ENCODE measurements around the gene HK1.

HK1 gene

GRCh38 chr10:69389827-69390490 lies 111.7 kb downstream of the HK1 start:
- DNase-seq = no peak
- Mint-ChIP-seq H3K27me3 (no peaks in the 10 kb centered on the region), H3K4me3 (no peak overlapping the region), H3K4me1 (ENCODE audit: low read depth in 2 of 2) (peaks cover 10 to 11% of the 10 kb centered on the region in 2 donors), H3K27ac (peak overlapping the region in 1 of 2 donors; percentile 36), H3K36me3 (ENCODE audit: insufficient read depth) (peaks cover 60% of the 10 kb centered on the region), H3K9me3 (no peaks in the 10 kb centered on the region)
- ATAC-seq (replicated peaks) = no peak

DNA sequence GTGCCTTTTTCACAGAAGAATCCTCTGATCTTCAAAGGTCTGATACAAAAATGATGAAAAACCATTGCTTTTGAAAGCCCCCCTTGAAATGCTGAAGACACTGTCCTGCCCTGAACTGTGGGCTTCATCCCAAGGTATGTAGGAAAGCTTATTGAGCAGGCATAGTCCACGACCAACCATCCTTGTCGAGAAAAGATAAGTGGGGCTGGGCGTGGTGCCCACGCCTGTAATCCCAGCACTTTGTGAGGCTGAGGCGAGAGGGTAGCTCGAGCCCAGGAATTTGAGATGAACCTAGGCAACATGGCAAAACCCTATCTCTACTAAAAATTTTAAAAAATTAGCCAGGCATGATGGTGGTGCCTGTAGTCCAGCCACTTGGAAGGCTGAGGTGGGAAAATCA lies 112.9 kb downstream of the HK1 start:
- no peaks in the 10 kb centered on the region for H3K9me3 Mint-ChIP-seq
- H3K27ac Mint-ChIP-seq = peak overlapping the region in 1 of 2 donors; percentile 36
- H3K4me3 Mint-ChIP-seq = no peak overlapping the region
- DNase-seq (no peak), ATAC-seq (replicated peaks) (no peak)
- H3K36me3 Mint-ChIP-seq (ENCODE audit: insufficient read depth) = peaks cover 60% of the 10 kb centered on the region
- H3K27me3 Mint-ChIP-seq = no peaks in the 10 kb centered on the region
- peaks cover 10 to 11% of the 10 kb centered on the region in 2 donors for H3K4me1 Mint-ChIP-seq (ENCODE audit: low read depth in 2 of 2)

DNA sequence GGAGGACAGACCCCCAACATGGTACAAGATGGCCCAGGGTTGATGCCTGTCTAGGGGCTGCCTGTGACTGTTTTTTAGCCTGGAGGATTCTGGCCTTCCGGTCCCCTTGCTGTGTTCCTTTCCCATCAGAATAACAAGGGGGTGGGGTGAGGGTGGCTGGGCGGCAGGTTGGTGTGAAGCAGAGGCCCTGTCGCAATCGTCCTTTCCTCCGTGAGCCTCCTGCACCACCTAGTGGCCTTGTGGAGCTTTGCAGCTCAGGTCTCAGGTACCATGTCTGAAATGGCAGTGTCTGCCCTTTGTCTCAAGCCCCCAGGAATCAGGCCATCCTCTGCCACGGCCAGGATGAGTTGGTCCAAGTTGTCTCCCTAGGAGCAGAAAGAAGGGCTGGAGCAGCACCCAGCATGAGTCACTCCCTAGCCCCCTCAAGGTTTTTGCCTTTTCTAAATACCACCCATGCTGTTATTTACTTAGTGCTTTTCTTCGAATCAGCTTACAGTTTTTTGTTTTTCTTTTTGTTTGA lies 114.2 kb downstream of the HK1 start:
- peaks cover 10 to 11% of the 10 kb centered on the region in 2 donors for H3K4me1 Mint-ChIP-seq (ENCODE audit: low read depth in 2 of 2)
- peaks cover 61% of the 10 kb centered on the region for H3K36me3 Mint-ChIP-seq (ENCODE audit: insufficient read depth)
- H3K9me3 Mint-ChIP-seq = no peaks in the 10 kb centered on the region
- DNase-seq = peak; percentile 79 to 80 (median 80)
- no peak overlapping the region for H3K4me3 Mint-ChIP-seq
- no peaks in the 10 kb centered on the region for H3K27me3 Mint-ChIP-seq
- H3K27ac Mint-ChIP-seq = peak overlapping the region; percentile 52 to 80
- ATAC-seq (replicated peaks) = peak; percentile 100

- Mint-ChIP-seq H3K27ac (peak overlapping the region; percentile 79 to 80), H3K4me1 (ENCODE audit: low read depth in 2 of 2) (peaks cover 10 to 11% of the 10 kb centered on the region in 2 donors), H3K27me3 (no peaks in the 10 kb centered on the region), H3K36me3 (ENCODE audit: insufficient read depth) (peaks cover 58% of the 10 kb centered on the region), H3K9me3 (no peaks in the 10 kb centered on the region), H3K4me3 (no peak overlapping the region)
- ATAC-seq (replicated peaks) = no peak
- DNase-seq = no peak
Measured at GRCh38 chr10:69394020-69394419, 115.7 kb downstream of the HK1 start.

DNA sequence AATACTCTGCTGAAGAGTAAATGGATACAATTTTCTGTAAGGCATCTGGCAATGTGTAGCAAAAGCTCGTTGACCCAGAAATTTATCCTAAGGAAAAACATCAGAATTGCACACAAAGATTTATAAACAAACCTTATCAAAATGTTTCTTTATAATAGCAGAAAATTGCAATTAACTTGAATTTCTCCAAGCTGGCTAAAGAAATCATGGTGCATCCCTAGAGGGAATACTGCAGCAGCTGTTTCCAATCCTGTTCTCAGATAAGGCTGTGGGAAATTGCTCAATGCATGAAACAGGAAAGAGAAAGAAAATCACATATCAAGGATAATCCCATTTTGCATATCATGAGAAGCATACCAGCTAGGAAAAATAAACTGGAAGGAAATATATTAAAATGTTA lies 119.7 kb downstream of the HK1 start:
- Mint-ChIP-seq H3K36me3 (ENCODE audit: insufficient read depth) (peaks cover 64% of the 10 kb centered on the region), H3K27ac (no peak overlapping the region), H3K9me3 (no peaks in the 10 kb centered on the region), H3K27me3 (no peaks in the 10 kb centered on the region), H3K4me3 (no peak overlapping the region), H3K4me1 (ENCODE audit: low read depth in 2 of 2) (no peaks in the 10 kb centered on the region)
- no peak for ATAC-seq (replicated peaks)
- DNase-seq = no peak

DNA sequence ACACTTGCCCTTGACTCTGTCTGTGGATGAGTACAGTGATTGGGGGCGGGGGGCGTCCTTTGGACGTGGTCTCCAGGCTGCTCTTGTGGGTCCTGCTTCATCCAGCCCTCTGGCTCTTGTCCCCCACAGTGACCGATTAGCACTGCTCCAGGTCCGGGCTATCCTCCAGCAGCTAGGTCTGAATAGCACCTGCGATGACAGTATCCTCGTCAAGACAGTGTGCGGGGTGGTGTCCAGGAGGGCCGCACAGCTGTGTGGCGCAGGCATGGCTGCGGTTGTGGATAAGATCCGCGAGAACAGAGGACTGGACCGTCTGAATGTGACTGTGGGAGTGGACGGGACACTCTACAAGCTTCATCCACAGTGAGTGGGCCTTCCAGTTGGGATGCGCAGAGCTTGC lies 120.2 kb downstream of the HK1 start:
- no peak overlapping the region for H3K4me3 Mint-ChIP-seq
- no peak overlapping the region for H3K27ac Mint-ChIP-seq
- no peak for ATAC-seq (replicated peaks)
- H3K27me3 Mint-ChIP-seq = no peaks in the 10 kb centered on the region
- H3K4me1 Mint-ChIP-seq (ENCODE audit: low read depth in 2 of 2) = no peaks in the 10 kb centered on the region
- peaks cover 67% of the 10 kb centered on the region for H3K36me3 Mint-ChIP-seq (ENCODE audit: insufficient read depth)
- H3K9me3 Mint-ChIP-seq = no peaks in the 10 kb centered on the region
- DNase-seq = no peak

DNA sequence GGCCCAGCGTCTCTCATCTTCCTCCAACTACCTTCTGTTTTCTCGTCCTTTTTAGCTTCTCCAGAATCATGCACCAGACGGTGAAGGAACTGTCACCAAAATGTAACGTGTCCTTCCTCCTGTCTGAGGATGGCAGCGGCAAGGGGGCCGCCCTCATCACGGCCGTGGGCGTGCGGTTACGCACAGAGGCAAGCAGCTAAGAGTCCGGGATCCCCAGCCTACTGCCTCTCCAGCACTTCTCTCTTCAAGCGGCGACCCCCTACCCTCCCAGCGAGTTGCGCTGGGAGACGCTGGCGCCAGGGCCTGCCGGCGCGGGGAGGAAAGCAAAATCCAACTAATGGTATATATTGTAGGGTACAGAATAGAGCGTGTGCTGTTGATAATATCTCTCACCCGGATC lies 122.6 kb downstream of the HK1 start:
- ATAC-seq (replicated peaks) = no peak
- no peaks in the 10 kb centered on the region for H3K4me1 Mint-ChIP-seq (ENCODE audit: low read depth in 2 of 2)
- peaks cover 62% of the 10 kb centered on the region for H3K36me3 Mint-ChIP-seq (ENCODE audit: insufficient read depth)
- no peaks in the 10 kb centered on the region for H3K27me3 Mint-ChIP-seq
- no peak overlapping the region for H3K4me3 Mint-ChIP-seq
- H3K27ac Mint-ChIP-seq = no peak overlapping the region
- H3K9me3 Mint-ChIP-seq = no peaks in the 10 kb centered on the region
- no peak for DNase-seq

- no peaks in the 10 kb centered on the region for H3K9me3 Mint-ChIP-seq
- peaks cover 60% of the 10 kb centered on the region for H3K36me3 Mint-ChIP-seq (ENCODE audit: insufficient read depth)
Measured at GRCh38 chr10:69401416-69401815, 123.1 kb downstream of the HK1 start.

DNA sequence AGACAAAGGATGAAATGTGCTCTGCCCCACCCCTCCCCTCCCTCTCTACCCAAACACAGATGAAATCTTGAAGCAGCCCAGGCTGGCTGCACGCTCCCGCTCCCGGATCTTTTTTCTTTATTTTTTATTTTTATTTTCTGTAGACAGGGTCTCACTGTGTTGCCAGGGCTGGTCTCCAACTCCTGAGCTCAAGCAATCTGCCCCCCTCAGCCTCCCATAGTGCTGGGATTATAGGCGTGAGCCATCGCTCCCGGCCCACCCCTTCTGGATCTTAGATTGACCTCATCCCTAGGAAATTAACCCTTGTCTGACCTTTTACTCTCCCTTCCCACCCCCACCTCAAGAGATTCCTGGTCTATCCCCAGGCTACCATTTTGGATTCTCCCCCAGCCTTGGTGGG lies 124.1 kb downstream of the HK1 start:
- ATAC-seq (replicated peaks) (no peak), DNase-seq (no peak)
- no peaks in the 10 kb centered on the region for H3K9me3 Mint-ChIP-seq
- peaks cover 0 to 4% of the 10 kb centered on the region in 2 donors for H3K4me1 Mint-ChIP-seq (ENCODE audit: low read depth in 2 of 2)
- peak overlapping the region in 1 of 2 donors; percentile 41 for H3K27ac Mint-ChIP-seq
- no peaks in the 10 kb centered on the region for H3K27me3 Mint-ChIP-seq
- H3K4me3 Mint-ChIP-seq = no peak overlapping the region
- peaks cover 60% of the 10 kb centered on the region for H3K36me3 Mint-ChIP-seq (ENCODE audit: insufficient read depth)

More at GRCh38 chr10:69401416-69401815, 123.1 kb downstream of the HK1 start:
- no peak for DNase-seq
- ATAC-seq (replicated peaks) = no peak
- H3K27me3 Mint-ChIP-seq = no peaks in the 10 kb centered on the region
- H3K4me3 Mint-ChIP-seq = no peak overlapping the region
- H3K4me1 Mint-ChIP-seq (ENCODE audit: low read depth in 2 of 2) = peaks cover 0 to under 1% of the 10 kb centered on the region in 2 donors
- H3K27ac Mint-ChIP-seq = no peak overlapping the region

GRCh38 chr10:69403066-69403465 lies 124.8 kb downstream of the HK1 start:
- Mint-ChIP-seq H3K27ac (peak overlapping the region; percentile 17 to 41), H3K4me3 (no peak overlapping the region), H3K27me3 (no peaks in the 10 kb centered on the region), H3K9me3 (no peaks in the 10 kb centered on the region), H3K4me1 (ENCODE audit: low read depth in 2 of 2) (peaks cover 4 to 10% of the 10 kb centered on the region in 2 donors), H3K36me3 (ENCODE audit: insufficient read depth) (peaks cover 61% of the 10 kb centered on the region)
- DNase-seq (no peak), ATAC-seq (replicated peaks) (no peak)

- no peak overlapping the region for H3K27ac Mint-ChIP-seq
- no peak overlapping the region for H3K4me3 Mint-ChIP-seq
- no peak for ATAC-seq (replicated peaks)
- peaks cover 57% of the 10 kb centered on the region for H3K36me3 Mint-ChIP-seq (ENCODE audit: insufficient read depth)
- DNase-seq = no peak
- H3K9me3 Mint-ChIP-seq = no peaks in the 10 kb centered on the region
- H3K27me3 Mint-ChIP-seq = no peaks in the 10 kb centered on the region
- H3K4me1 Mint-ChIP-seq (ENCODE audit: low read depth in 2 of 2) = peaks cover 8 to 13% of the 10 kb centered on the region in 2 donors
Measured at GRCh38 chr10:69403519-69403918, 125.2 kb downstream of the HK1 start.

DNA sequence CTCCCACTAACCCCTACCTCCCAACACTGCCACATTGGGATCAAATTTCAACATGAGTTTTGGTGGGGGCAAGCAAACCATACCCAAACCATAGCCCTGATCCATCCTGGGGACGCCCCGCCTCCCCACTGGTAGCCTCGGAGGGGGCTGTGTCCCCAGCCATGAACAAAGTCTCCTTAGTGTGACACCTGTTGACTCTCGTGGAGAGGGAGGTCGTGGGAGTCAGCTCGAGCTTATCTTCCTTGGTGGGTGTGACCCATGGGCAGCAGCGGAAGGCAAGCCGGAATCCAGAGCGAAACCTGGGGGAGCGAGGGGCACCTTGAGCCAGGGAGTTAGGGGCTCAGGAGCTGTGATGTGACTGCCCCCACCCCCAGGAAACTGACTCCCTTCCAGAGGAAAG lies 126.5 kb downstream of the HK1 start:
- Mint-ChIP-seq H3K9me3 (no peaks in the 10 kb centered on the region), H3K36me3 (ENCODE audit: insufficient read depth) (peaks cover 48% of the 10 kb centered on the region), H3K4me1 (ENCODE audit: low read depth in 2 of 2) (peaks cover 15 to 16% of the 10 kb centered on the region in 2 donors), H3K27me3 (no peaks in the 10 kb centered on the region), H3K4me3 (no peak overlapping the region), H3K27ac (peak overlapping the region in 1 of 2 donors; percentile 5)
- ATAC-seq (replicated peaks) (no peak), DNase-seq (no peak)

- DNase-seq = no peak
- Mint-ChIP-seq H3K9me3 (no peaks in the 10 kb centered on the region), H3K36me3 (ENCODE audit: insufficient read depth) (peaks cover 47% of the 10 kb centered on the region)
Measured at GRCh38 chr10:69405221-69405620, 126.9 kb downstream of the HK1 start.

DNA sequence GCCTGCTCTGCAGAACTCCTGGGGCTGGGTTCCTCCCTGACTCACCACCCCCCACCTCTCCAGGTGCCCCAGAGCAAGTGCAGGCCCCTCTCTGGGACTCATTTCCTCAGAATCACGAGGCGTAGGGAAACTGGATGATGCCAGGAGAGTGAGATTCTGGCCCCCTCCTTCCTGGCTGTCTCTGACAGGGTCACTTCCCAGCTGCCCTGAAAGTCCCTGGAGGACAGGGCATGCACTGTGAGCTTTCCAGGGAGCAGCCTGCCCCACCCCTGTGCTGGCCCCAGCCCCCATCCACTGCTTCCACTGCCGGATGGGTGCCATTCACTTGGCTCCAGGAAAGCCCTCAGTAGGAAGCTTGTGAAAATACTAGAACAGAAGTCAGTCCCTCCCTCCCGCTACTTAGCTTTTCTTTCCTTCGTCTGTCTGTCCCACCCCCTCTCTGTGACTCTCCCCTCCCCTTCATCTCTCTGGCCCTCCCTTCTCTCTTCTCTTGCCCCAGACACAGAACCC lies 128.1 kb downstream of the HK1 start:
- H3K36me3 Mint-ChIP-seq (ENCODE audit: insufficient read depth) = peaks cover 36% of the 10 kb centered on the region
- peaks cover 15 to 16% of the 10 kb centered on the region in 2 donors for H3K4me1 Mint-ChIP-seq (ENCODE audit: low read depth in 2 of 2)
- peak overlapping the region in 1 of 2 donors; percentile 86 for H3K27ac Mint-ChIP-seq
- no peak overlapping the region for H3K4me3 Mint-ChIP-seq
- DNase-seq = no peak
- H3K9me3 Mint-ChIP-seq = no peaks in the 10 kb centered on the region
- H3K27me3 Mint-ChIP-seq = no peaks in the 10 kb centered on the region
- no peak for ATAC-seq (replicated peaks)

More at GRCh38 chr10:69405221-69405620, 126.9 kb downstream of the HK1 start:
- H3K4me3 Mint-ChIP-seq = no peak overlapping the region
- H3K4me1 Mint-ChIP-seq (ENCODE audit: low read depth in 2 of 2) = peaks cover 15 to 16% of the 10 kb centered on the region in 2 donors
- ATAC-seq (replicated peaks) = no peak
- H3K27ac Mint-ChIP-seq = peak overlapping the region in 1 of 2 donors; percentile 5
- H3K27me3 Mint-ChIP-seq = no peaks in the 10 kb centered on the region

Data from effector memory CD8-positive, alpha-beta T cell (primary cell).